ENCODE measurements around the gene SDHB.

The SDHB gene

GRCh38 chr1:16979475-16980327 lies 74.1 kb downstream of the SDHB start:
- peak overlapping the region; percentile 95 to 97 for H3K27ac ChIP-seq
- TF ChIP-seq CTCF (IDR thresholded peaks at IDR 0.05) = no peak
- peak overlapping the region; percentile 80 for H3K4me3 ChIP-seq
- no peak for DNase-seq (ENCODE audit: low spot score)

GRCh38 chr1:16978567-16979474 lies 75.0 kb downstream of the SDHB start:
- Histone ChIP-seq H3K27ac (peak overlapping the region; percentile 95 to 97), H3K4me3 (peak overlapping the region; percentile 80)
- TF ChIP-seq CTCF (IDR thresholded peaks at IDR 0.05) = no peak
- peak; percentile 89 for DNase-seq (ENCODE audit: low spot score)

- peak overlapping the region; percentile 80 for H3K4me3 ChIP-seq
- peak overlapping the region; percentile 95 to 97 for H3K27ac ChIP-seq
- no peak for DNase-seq (ENCODE audit: low spot score)
- no peak for TF ChIP-seq CTCF (IDR thresholded peaks at IDR 0.05)
Observed at GRCh38 chr1:16978139-16978538, 75.7 kb downstream of the SDHB start.

- DNase-seq (ENCODE audit: low spot score) = no peak
- Histone ChIP-seq H3K27ac (peak overlapping the region; percentile 95 to 97), H3K4me3 (no peak overlapping the region)
- no peak for TF ChIP-seq CTCF (IDR thresholded peaks at IDR 0.05)
Observed at GRCh38 chr1:16977377-16977776, 76.5 kb downstream of the SDHB start.

- no peak for DNase-seq (ENCODE audit: low spot score)
- Histone ChIP-seq H3K27ac (peak overlapping the region; percentile 95 to 97), H3K4me3 (no peak overlapping the region)
- no peak for TF ChIP-seq CTCF (IDR thresholded peaks at IDR 0.05)
Observed at GRCh38 chr1:16976966-16977365, 76.9 kb downstream of the SDHB start.

GRCh38 chr1:16975838-16976237 lies 78.0 kb downstream of the SDHB start:
- Histone ChIP-seq H3K4me3 (no peak overlapping the region), H3K27ac (peak overlapping the region; percentile 95 to 97)
- no peak for TF ChIP-seq CTCF (IDR thresholded peaks at IDR 0.05)
- no peak for DNase-seq (ENCODE audit: low spot score)

Measured in coronary artery (tissue), 2 donors.